A549 (cell line): ENCODE results near the gene STX18. TPM values are rescaled to one million over a fixed set of nuclear protein-coding genes. Genes with fewer than 3 reads are reported as not detected.

Experiments
- ATAC-seq, 2 experiments: fragments of 200-7000 bp in 1 of 2; fragments of >200 bp in 1 of 2; cut with Nextera tagmentation in 1 of 2; cut with Tn5 transposase in 1 of 2; 3 replicates each; pipeline versions ENCODE4 v1.8.0 to v1.9.1; 2018 to 2020; ENCODE audit warnings: mild to moderate bottlenecking in 1 of 2, moderate library complexity in 1 of 2
- CTCF ChIA-PET: fragments of 300-600 bp; sonication (Branson Sonifier 250); formaldehyde crosslinking; extraction: SDS; loops from one replicate; lab custom pipeline; 2021; ENCODE audit warnings: antibody characterized with exemption, inconsistent platforms; lab: Yijun Ruan, JAX
- POLR2A ChIA-PET: fragments of 350-600 bp; formaldehyde crosslinking; extraction: SDS; loops from one replicate; lab custom pipeline; 2021; ENCODE audit warnings: antibody characterized with exemption, inconsistent platforms; lab: Yijun Ruan, JAX
- DNase-seq, 2 experiments: peaks; one replicate each; pipeline versions ENCODE4 v3.0.0 to v3.0.0-alpha.2; 2011 to 2016; ENCODE audit warnings: low read depth in 1 of 2, low spot score in 1 of 2
- FAIRE-seq: peaks from 2 replicates; lab custom pipeline; 2011; peaks lifted over from hg19 to GRCh38; lab: Jason Lieb, UNC
- H3K27ac ChIP-seq, 2 experiments: fragments of >200 bp; sonication (Bioruptor Twin); formaldehyde crosslinking; 3 replicates each; pipeline ENCODE4 v1.5.1; 2016 to 2017
- H3K4me1 ChIP-seq: fragments of >200 bp; sonication (Bioruptor Twin); formaldehyde crosslinking; 3 replicates; pipeline ENCODE4 v1.6.1; 2016
- H3K4me2 ChIP-seq: fragments of >200 bp; sonication (Bioruptor Twin); formaldehyde crosslinking; 3 replicates; pipeline ENCODE4 v1.6.1; 2016
- H3K4me3 ChIP-seq: fragments of >200 bp; sonication (Bioruptor Twin); formaldehyde crosslinking; 3 replicates; pipeline ENCODE4 v1.5.1; 2016
- H3K9me3 ChIP-seq: fragments of >200 bp; sonication (Bioruptor Twin); formaldehyde crosslinking; 3 replicates; pipeline ENCODE4 v1.6.1; 2016
- BHLHE40 ChIP-seq: IDR thresholded peaks from 2 replicates; pipeline ENCODE4 v1.6.1; 2012; ENCODE audit warnings: low read depth, low read length, inconsistent platforms
- CBX8 ChIP-seq: fragments of 200-600 bp; sonication (generic); IDR thresholded peaks from 2 replicates; pipeline ENCODE4 v1.6.1; 2016
- CTCF ChIP-seq: fragments of >200 bp; sonication (Bioruptor Twin); formaldehyde crosslinking; IDR thresholded peaks from 3 replicates; pipeline ENCODE4 v1.5.1; 2016
- HDAC2 ChIP-seq: fragments of 200-600 bp; sonication (generic); IDR thresholded peaks from 2 replicates; pipeline ENCODE4 v1.6.1; 2016
- HMGXB4 ChIP-seq: fragments of 250-450 bp; sonication (Bioruptor Pico); IDR thresholded peaks from 2 replicates; pipeline ENCODE4 v1.5.0; 2021; ENCODE audit warnings: mild to moderate bottlenecking, moderate library complexity, borderline replicate concordance
- HOXA7 ChIP-seq: fragments of 250-450 bp; sonication (Bioruptor Pico); IDR thresholded peaks from 2 replicates; pipeline ENCODE4 v1.5.0; 2020; ENCODE audit warnings: mild to moderate bottlenecking, moderate library complexity
- HOXB5 ChIP-seq: fragments of 250-450 bp; sonication (Bioruptor Pico); IDR thresholded peaks from 2 replicates; pipeline ENCODE4 v1.5.0; 2020; ENCODE audit warnings: mild to moderate bottlenecking, moderate library complexity
- NPAS2 ChIP-seq: fragments of 250-450 bp; sonication (Bioruptor Pico); IDR thresholded peaks from 2 replicates; pipeline ENCODE4 v1.8.0; 2022; ENCODE audit warnings: mild to moderate bottlenecking, moderate library complexity, borderline replicate concordance
- PBX3 ChIP-seq: IDR thresholded peaks from 2 replicates; pipeline ENCODE4 v1.6.1; 2012
- REST ChIP-seq: fragments of 200-600 bp; sonication (generic); IDR thresholded peaks from 2 replicates; pipeline ENCODE4 v1.6.1; 2016; ENCODE audit warnings: antibody characterized with exemption, mild to moderate bottlenecking, moderate library complexity
- SREBF2 ChIP-seq: fragments of 450-650 bp; IDR thresholded peaks from 2 replicates; pipeline ENCODE4 v1.6.1; 2014; ENCODE audit warnings: mild to moderate bottlenecking, moderate library complexity
- ZFP36 ChIP-seq: fragments of 450-650 bp; IDR thresholded peaks from 2 replicates; pipeline ENCODE4 v1.6.1; 2014; ENCODE audit warnings: borderline replicate concordance; ENCODE audit not compliant: partially characterized antibody
- ZSCAN20 ChIP-seq: fragments of 250-450 bp; sonication (Bioruptor Pico); IDR thresholded peaks from 2 replicates; pipeline ENCODE4 v1.8.0; 2022; ENCODE audit warnings: mild to moderate bottlenecking, moderate library complexity
- WGBS: methylation state at CpG from one replicate; pipeline ENCODE4 v1.1.6; 2017; ENCODE audit errors: missing lambda C conversion rate; 5-methylcytosine and 5-hydroxymethylcytosine counted together
- polyA plus RNA-seq, 4 experiments: library from polyadenylated mRNA; depleted of rRNA in 3 of 4; stranded (reverse); fragments of >200 nt; fragmentation: RNase III in 1 of 4; extraction: RNeasy Plus Mini Kit Qiagen cat#74134 plus additional on column Dnase treatment in 1 of 4; gene quantifications; 2 replicates in 3 of 4; 3 replicates in 1 of 4; pipeline ENCODE4 v1.2.3, GENCODE V29; 2011 to 2017

The STX18 gene
- polyA plus RNA-seq, 2 of the 4 experiments (the other 2 are of a cell fraction), result 13.4 to 19.6 TPM

- H3K9me3 ChIP-seq, result peaks cover 7% of the 10 kb centered on the region; the same call in 1 of the 3 replicates
- ATAC-seq, result no peak
- no peak for FAIRE-seq
- no peak for DNase-seq
- ChIA-PET POLR2A (no interaction called here), CTCF (interaction anchor here (1.2 kb wide), 1 partner anchor 40 kb away, joined by 4 read pairs; no protein-coding TSS in a partner anchor)
- H3K27ac ChIP-seq, result no peak overlapping the region
- no peak overlapping the region for H3K4me3 ChIP-seq
- 12% methylated on average over 3 of the region's 4 CpGs for WGBS
- no peak overlapping the region for H3K4me2 ChIP-seq
- TF ChIP-seq REST, result no peak
- H3K4me1 ChIP-seq, result no peaks in the 10 kb centered on the region
These were observed 165.8 kb downstream of the STX18 start for GRCh38 chr4:4376074-4376473.

GRCh38 chr4:4374388-4375098 is 167.3 kb downstream of the STX18 start:
- FAIRE-seq, result no peak
- no peak for DNase-seq
- Histone ChIP-seq H3K4me3 (no peak overlapping the region), H3K4me2 (no peak overlapping the region), H3K27ac (no peak overlapping the region), H3K4me1 (no peaks in the 10 kb centered on the region), H3K9me3 (peaks cover 7% of the 10 kb centered on the region; the same call in 1 of the 3 replicates)
- 39% methylated on average over 6 of the region's 6 CpGs for WGBS
- no peak for ATAC-seq
- TF ChIP-seq NPAS2 (CRISPR knock-in tag) (no peak), ZFP36 (no peak), BHLHE40 (no peak), SREBF2 (no peak), HMGXB4 (CRISPR knock-in tag) (no peak), CBX8 (no peak), CTCF (no peak), PBX3 (no peak), HDAC2 (no peak), REST (no peak), ZSCAN20 (CRISPR knock-in tag) (no peak), HOXA7 (CRISPR knock-in tag) (no peak), HOXB5 (no peak)
- ChIA-PET POLR2A (no interaction called here), CTCF (interaction anchor here (1.2 kb wide), 1 partner anchor 10 kb away, joined by 3 read pairs; no protein-coding TSS in a partner anchor)
